Fibroblast of lung (primary cell): ENCODE measurements around the gene ARMC9. TPM values are rescaled to one million over a fixed set of nuclear protein-coding genes. Genes with fewer than 3 reads are reported as not detected.

Source experiments
- DNase-seq, 2 donors: peaks; one replicate each; pipeline versions ENCODE4 v3.0.0 to v3.0.0-alpha.2; 2010; ENCODE audit warnings: low read depth in 2 of 2
- H2AFZ ChIP-seq: 2 replicates; pipeline ENCODE4 v1.5.1; 2012; ENCODE audit warnings: low read length, control low read depth, inconsistent platforms
- H3K27ac ChIP-seq: 2 replicates; pipeline ENCODE4 v1.5.1; 2011; ENCODE audit warnings: low read length, control low read depth; ENCODE audit not compliant: insufficient read depth
- H3K27me3 ChIP-seq: 2 replicates; pipeline ENCODE4 v1.5.1; 2011; ENCODE audit warnings: mild to moderate bottlenecking, low read length; ENCODE audit not compliant: control insufficient read depth, insufficient read depth
- H3K36me3 ChIP-seq: 2 replicates; pipeline ENCODE4 v1.5.1; 2011; ENCODE audit warnings: low read length; ENCODE audit not compliant: control insufficient read depth, insufficient read depth
- H3K4me1 ChIP-seq: 2 replicates; pipeline ENCODE4 v1.5.1; 2011; ENCODE audit warnings: low read length; ENCODE audit not compliant: control insufficient read depth, insufficient read depth; ENCODE audit errors: extremely low read depth
- H3K4me2 ChIP-seq: 2 replicates; pipeline ENCODE4 v1.5.1; 2011; ENCODE audit warnings: low read length, control low read depth; ENCODE audit not compliant: insufficient read depth; ENCODE audit errors: extremely low read depth
- H3K4me3 ChIP-seq, 4 experiments: fragments of 200-600 bp in 1 of 4; sonication (generic) in 1 of 4; replicated peaks in 1 of 4; 2 replicates each; pipeline ENCODE4 v1.5.1; 2011 to 2016; ENCODE audit warnings: low read length in 4 of 4, low read depth in 3 of 4, mild to moderate bottlenecking in 3 of 4, control low read depth in 2 of 4, inconsistent platforms in 1 of 4, mixed read lengths in 1 of 4; ENCODE audit not compliant: insufficient read depth in 1 of 4; ENCODE audit errors: control extremely low read depth in 1 of 4
- H3K79me2 ChIP-seq: 2 replicates; pipeline ENCODE4 v1.5.1; 2012; ENCODE audit warnings: mild to moderate bottlenecking, low read length, inconsistent platforms; ENCODE audit not compliant: control insufficient read depth, insufficient read depth
- H3K9ac ChIP-seq: 2 replicates; pipeline ENCODE4 v1.5.1; 2011; ENCODE audit warnings: mild to moderate bottlenecking, low read length, control low read depth; ENCODE audit not compliant: insufficient read depth
- H3K9me3 ChIP-seq: 2 replicates; pipeline ENCODE4 v1.5.1; 2012; ENCODE audit warnings: low read depth, low read length; ENCODE audit not compliant: control insufficient read depth, insufficient read depth
- H4K20me1 ChIP-seq: 2 replicates; pipeline ENCODE4 v1.5.1; 2011; ENCODE audit warnings: low read length; ENCODE audit not compliant: control insufficient read depth, insufficient read depth; ENCODE audit errors: extremely low read depth
- EZH2 ChIP-seq: IDR thresholded peaks from 2 replicates; pipeline ENCODE4 v1.5.1; 2012; ENCODE audit warnings: low read length, control low read depth, mild to moderate bottlenecking; ENCODE audit errors: missing control alignments
- polyA plus RNA-seq, 2 donors: library from polyadenylated mRNA; depleted of rRNA in 1 of 2; stranded (reverse) in 1 of 2; unstranded in 1 of 2; fragments of >200 nt; gene quantifications; 2 replicates each; pipeline ENCODE4 v1.2.1, GENCODE V29; 2011 to 2012; ENCODE audit warnings: missing spikeins in 1 of 2
- total RNA-seq: library from RNA; depleted of rRNA; stranded (reverse); fragments of >200 nt; gene quantifications from 2 replicates; pipeline ENCODE4 v1.2.1, GENCODE V29; 2014
- TF ChIP-seq, protein P1 (sequence below), 2 donors: IDR thresholded peaks in 1 of 2; conservative IDR thresholded peaks in 1 of 2; 1 replicate in 1 of 2; 2 replicates in 1 of 2; pipeline ENCODE4 v1.5.1; 2011 to 2012; ENCODE audit warnings: low read length in 2 of 2, control low read depth in 1 of 2, inconsistent platforms in 1 of 2, low read depth in 1 of 2, mild to moderate bottlenecking in 1 of 2

Gene ARMC9
- total and polyA plus RNA-seq, 2 donors (not counting 1 experiment from before 2014, with no cell fraction given), result 68.4 to 153 TPM

DNA sequence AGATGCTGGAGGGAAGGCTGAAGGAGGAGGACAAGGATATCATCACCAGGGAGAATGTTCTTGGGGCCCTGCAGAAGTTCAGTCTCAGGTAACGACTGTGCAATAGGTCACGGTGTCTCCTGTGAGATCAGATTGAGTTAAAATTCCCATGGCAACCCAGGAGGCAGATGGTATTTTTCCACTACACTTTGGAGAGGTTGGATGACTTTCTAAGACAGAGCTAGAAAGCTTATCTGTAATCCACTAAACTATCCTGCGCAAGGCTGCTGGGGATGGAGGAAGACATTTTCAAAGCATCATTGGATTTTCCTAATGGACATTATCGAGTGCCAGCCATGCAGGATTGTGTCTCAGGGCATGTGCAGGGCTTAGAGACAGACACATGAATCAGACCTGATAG, 74.6 kb downstream of the ARMC9 start:
- peaks cover 27% of the 10 kb centered on the region for H3K36me3 ChIP-seq
- H3K27me3 ChIP-seq, result no peaks in the 10 kb centered on the region
- no peak overlapping the region for H3K9ac ChIP-seq
- H3K4me3 ChIP-seq, result no peak overlapping the region
- no peaks in the 10 kb centered on the region for H3K4me1 ChIP-seq
- H3K4me2 ChIP-seq, result no peak overlapping the region
- DNase-seq, result no peak
- TF ChIP-seq, protein P1, sequence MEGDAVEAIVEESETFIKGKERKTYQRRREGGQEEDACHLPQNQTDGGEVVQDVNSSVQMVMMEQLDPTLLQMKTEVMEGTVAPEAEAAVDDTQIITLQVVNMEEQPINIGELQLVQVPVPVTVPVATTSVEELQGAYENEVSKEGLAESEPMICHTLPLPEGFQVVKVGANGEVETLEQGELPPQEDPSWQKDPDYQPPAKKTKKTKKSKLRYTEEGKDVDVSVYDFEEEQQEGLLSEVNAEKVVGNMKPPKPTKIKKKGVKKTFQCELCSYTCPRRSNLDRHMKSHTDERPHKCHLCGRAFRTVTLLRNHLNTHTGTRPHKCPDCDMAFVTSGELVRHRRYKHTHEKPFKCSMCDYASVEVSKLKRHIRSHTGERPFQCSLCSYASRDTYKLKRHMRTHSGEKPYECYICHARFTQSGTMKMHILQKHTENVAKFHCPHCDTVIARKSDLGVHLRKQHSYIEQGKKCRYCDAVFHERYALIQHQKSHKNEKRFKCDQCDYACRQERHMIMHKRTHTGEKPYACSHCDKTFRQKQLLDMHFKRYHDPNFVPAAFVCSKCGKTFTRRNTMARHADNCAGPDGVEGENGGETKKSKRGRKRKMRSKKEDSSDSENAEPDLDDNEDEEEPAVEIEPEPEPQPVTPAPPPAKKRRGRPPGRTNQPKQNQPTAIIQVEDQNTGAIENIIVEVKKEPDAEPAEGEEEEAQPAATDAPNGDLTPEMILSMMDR (conservative IDR thresholded peaks at IDR 0.05 in 1 of 2, IDR thresholded peaks at IDR 0.05 in 1 of 2; ENCODE audit: low read depth in 1 of 2, low read length in 2 of 2), result no peak
- H3K79me2 ChIP-seq, result no peaks in the 10 kb centered on the region
- H2AFZ ChIP-seq, result no peak overlapping the region
- no peaks in the 10 kb centered on the region for H3K9me3 ChIP-seq
- no peaks in the 10 kb centered on the region for H4K20me1 ChIP-seq
- no peak overlapping the region for H3K27ac ChIP-seq

- H3K79me2 ChIP-seq, result no peaks in the 10 kb centered on the region
- H3K36me3 ChIP-seq, result peaks cover 28% of the 10 kb centered on the region
- H3K4me3 ChIP-seq, result no peak overlapping the region
- H3K4me2 ChIP-seq, result no peak overlapping the region
- no peak for TF ChIP-seq EZH2
- TF ChIP-seq, protein P1 (conservative IDR thresholded peaks at IDR 0.05 in 1 of 2, IDR thresholded peaks at IDR 0.05 in 1 of 2; ENCODE audit: low read depth in 1 of 2, low read length in 2 of 2), result no peak
- no peak overlapping the region for H2AFZ ChIP-seq
- DNase-seq, result no peak
- no peak overlapping the region for H3K27ac ChIP-seq
- H3K4me1 ChIP-seq, result no peaks in the 10 kb centered on the region
- no peaks in the 10 kb centered on the region for H3K27me3 ChIP-seq
- no peak overlapping the region for H3K9ac ChIP-seq
- H4K20me1 ChIP-seq, result no peaks in the 10 kb centered on the region
- H3K9me3 ChIP-seq, result no peaks in the 10 kb centered on the region
These were observed 78.6 kb downstream of the ARMC9 start for GRCh38 chr2:231276987-231277386.

GRCh38 chr2:231277962-231278361, 79.5 kb downstream of the ARMC9 start:
- DNase-seq, result no peak
- Histone ChIP-seq H3K9me3 (no peaks in the 10 kb centered on the region), H3K27ac (no peak overlapping the region), H3K36me3 (peaks cover 28% of the 10 kb centered on the region), H3K9ac (no peak overlapping the region), H3K4me2 (no peak overlapping the region), H4K20me1 (no peaks in the 10 kb centered on the region), H3K79me2 (no peaks in the 10 kb centered on the region), H3K4me1 (no peaks in the 10 kb centered on the region), H3K4me3 (no peak overlapping the region), H2AFZ (no peak overlapping the region), H3K27me3 (no peaks in the 10 kb centered on the region)
- TF ChIP-seq, protein P1 (conservative IDR thresholded peaks at IDR 0.05 in 1 of 2, IDR thresholded peaks at IDR 0.05 in 1 of 2; ENCODE audit: low read depth in 1 of 2, low read length in 2 of 2), result no peak
- no peak for TF ChIP-seq EZH2
